WTC11 (cell line): ENCODE measurements around the gene CASTOR2.
"Not testable (repeated sequence)": the region's sequence is repeated elsewhere in the genome, so short reads cannot be mapped to it uniquely, and the experiment has no call there.

Source experiments
- CREB1 ChIP-seq: sonication (generic); formaldehyde crosslinking; IDR thresholded peaks from 2 replicates; pipeline ENCODE4 v1.8.0; 2023; ENCODE audit warnings: mild to moderate bottlenecking, missing genetic modification reagents
- CTCF ChIP-seq: fragments of 200-600 bp; IDR thresholded peaks from 2 replicates; pipeline ENCODE4 v1.8.0; 2022; ENCODE audit warnings: antibody characterized with exemption
- ELF4 ChIP-seq: sonication (generic); formaldehyde crosslinking; IDR thresholded peaks from 2 replicates; pipeline ENCODE4 v1.8.1; 2022; ENCODE audit warnings: low read depth, mild to moderate bottlenecking, moderate library complexity, missing genetic modification reagents
- IRF2 ChIP-seq: sonication (generic); formaldehyde crosslinking; IDR thresholded peaks from 2 replicates; pipeline ENCODE4 v1.8.0; 2022; ENCODE audit warnings: low read depth, missing genetic modification reagents, borderline replicate concordance
- TCF7 ChIP-seq: sonication (generic); formaldehyde crosslinking; IDR thresholded peaks from 2 replicates; pipeline ENCODE4 v1.8.0; 2022; ENCODE audit warnings: mild to moderate bottlenecking, low read depth, missing genetic modification reagents, moderate library complexity
- ZNF232 ChIP-seq: sonication (generic); formaldehyde crosslinking; IDR thresholded peaks from 2 replicates; pipeline ENCODE4 v1.8.0; 2022; ENCODE audit warnings: mild to moderate bottlenecking, missing genetic modification reagents

GRCh38 chr7:74958328-74958727 is 6.2 kb upstream of the CASTOR2 start:
- TF ChIP-seq CTCF; ELF4 (CRISPR knock-in tag); ZNF232 (CRISPR knock-in tag); IRF2 (CRISPR knock-in tag); CREB1; TCF7 (CRISPR knock-in tag): not testable (repeated sequence)
